ENCODE data around the gene AGK.

Gene AGK

DNA sequence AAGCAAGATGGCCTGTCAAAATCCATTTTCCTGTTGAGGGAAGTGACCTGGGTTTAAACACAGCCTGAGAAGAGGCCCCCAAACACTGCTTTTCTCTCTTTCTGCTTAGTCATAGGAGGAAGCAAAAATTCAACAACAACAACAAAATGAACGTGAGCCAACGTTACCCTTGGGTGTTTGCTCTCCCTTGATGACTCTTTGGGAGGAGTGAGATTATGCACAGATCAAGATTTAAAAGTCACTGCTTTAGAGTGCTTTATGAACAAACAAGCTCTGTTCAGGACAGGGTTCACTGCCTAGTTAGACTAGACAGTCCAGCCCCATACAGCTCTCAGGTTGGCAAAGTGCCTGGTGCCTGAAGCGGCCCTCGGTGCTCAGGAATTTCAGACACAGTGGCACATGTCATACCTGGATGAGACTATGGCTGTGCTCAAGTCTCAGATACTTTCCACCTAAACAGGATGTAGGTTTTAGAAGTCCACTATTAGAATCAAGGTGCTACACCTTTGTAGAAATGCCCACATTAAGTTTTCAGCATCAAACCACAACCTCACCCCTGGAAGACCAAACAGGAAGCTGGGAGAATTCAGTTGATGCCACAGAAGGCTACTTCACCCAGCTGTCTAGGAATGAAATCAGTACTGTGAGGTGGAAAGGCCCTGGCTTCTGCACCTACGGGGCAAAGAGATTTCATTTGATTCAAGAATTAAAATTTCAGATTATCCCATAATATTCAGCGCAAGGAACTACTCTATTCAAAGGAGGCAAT, 112.1 kb downstream of the AGK start:
- Histone ChIP-seq H3K27ac (ENCODE audit: low read depth, low read length) (no peak overlapping the region), H3K36me3 (ENCODE audit: control insufficient read depth, insufficient read depth, low read length) (peaks cover 67% of the 10 kb centered on the region)

DNA sequence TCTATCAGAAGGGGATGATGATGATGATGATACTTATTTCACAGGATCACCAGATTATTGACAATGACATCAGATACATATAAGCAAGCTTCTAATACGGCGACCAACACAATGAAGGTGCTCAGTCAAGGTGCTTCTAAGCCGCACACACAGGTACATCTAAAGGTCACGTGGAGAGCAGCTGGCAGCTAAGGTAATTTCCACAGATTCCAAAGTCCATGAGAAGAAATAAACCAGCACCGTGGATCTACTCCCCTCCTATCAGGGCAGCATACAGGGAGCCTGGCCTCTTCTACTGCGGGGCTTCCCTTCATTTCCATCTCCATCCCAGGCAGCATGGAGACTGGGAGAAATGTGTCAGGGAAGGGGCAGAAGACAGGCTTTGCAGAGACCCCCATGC, 113.2 kb downstream of the AGK start:
- Histone ChIP-seq H3K9me3 (ENCODE audit: control insufficient read depth, insufficient read depth, low read length) (no peaks in the 10 kb centered on the region), H3K9ac (ENCODE audit: low read depth, low read length) (no peak overlapping the region), H3K4me3 (ENCODE audit: low read depth, low read length) (no peak overlapping the region), H3K36me3 (ENCODE audit: control insufficient read depth, insufficient read depth, low read length) (peaks cover 57% of the 10 kb centered on the region), H3K27ac (ENCODE audit: low read depth, low read length) (no peak overlapping the region), H3K27me3 (ENCODE audit: control insufficient read depth, insufficient read depth, low read length) (no peaks in the 10 kb centered on the region), H3K4me1 (ENCODE audit: control insufficient read depth, insufficient read depth, low read length) (no peaks in the 10 kb centered on the region)

More for the DNA sequence above, 112.1 kb downstream of the AGK start:
- Histone ChIP-seq H3K9ac (ENCODE audit: low read depth, low read length) (no peak overlapping the region), H3K4me1 (ENCODE audit: control insufficient read depth, insufficient read depth, low read length) (no peaks in the 10 kb centered on the region), H3K27me3 (ENCODE audit: control insufficient read depth, insufficient read depth, low read length) (no peaks in the 10 kb centered on the region), H3K9me3 (ENCODE audit: control insufficient read depth, insufficient read depth, low read length) (no peaks in the 10 kb centered on the region), H3K4me3 (ENCODE audit: low read depth, low read length) (no peak overlapping the region)

DNA sequence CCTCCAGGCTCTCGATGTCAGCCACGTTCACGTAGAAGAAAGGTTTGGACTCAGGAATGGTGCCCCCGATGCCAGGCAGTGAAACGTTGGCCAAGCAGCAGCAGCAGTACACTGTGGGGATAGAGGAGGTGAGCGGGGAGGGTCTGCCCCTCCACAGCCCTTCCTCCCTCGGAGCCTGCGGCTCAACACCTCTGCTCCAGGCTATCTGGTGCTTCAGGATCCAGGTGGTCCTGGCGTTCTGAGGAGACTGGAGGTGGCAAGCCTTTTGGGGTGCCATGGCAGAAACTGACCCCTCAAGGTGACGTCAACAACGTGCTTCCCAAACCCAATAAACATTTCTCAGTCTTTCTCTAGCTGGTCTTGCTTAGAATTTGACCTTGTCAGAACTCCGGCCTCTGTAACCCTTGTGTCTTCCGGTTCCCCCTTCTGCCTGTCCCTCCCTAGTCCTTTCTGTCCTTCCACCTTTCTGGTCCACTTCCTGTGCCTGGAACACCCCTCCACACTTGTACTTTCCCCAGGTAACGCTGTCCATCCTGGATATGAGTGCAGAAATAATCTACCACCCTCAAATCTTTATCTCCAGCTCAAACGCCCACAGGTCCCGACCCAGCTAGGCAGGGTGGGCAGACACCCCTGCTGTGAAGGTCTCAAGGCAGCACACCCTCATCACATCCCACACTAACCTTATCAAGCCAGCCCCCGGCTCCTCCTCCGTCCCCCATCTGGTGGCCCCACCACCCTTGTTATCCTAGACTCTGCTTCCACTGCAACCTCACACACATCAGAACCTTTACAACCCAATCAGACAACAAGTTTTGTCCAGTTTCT, 114.2 kb downstream of the AGK start:
- Histone ChIP-seq H3K36me3 (ENCODE audit: control insufficient read depth, insufficient read depth, low read length) (peaks cover 51% of the 10 kb centered on the region), H3K27ac (ENCODE audit: low read depth, low read length) (no peak overlapping the region), H3K4me3 (ENCODE audit: low read depth, low read length) (no peak overlapping the region)

DNA sequence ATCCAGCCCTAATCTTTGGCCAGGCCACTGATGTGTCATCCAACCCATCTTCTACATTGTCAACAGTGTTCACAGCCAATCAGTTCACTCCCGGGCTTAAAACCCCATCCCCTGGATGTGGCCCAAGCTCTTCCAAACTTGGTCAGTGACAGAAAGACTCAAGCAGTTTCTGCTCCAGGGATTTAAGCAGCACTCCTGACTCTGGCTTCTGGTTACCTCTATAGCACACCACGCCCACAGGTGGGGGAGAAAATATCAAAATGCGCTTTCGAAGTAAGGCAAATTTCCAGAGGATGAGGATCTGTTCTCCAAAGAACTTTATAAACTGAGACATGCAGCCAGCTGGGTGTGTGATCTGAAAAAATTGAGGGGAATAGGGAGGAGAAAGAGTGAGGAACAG, 114.9 kb downstream of the AGK start:
- Histone ChIP-seq H3K9ac (ENCODE audit: low read depth, low read length) (no peak overlapping the region), H3K27ac (ENCODE audit: low read depth, low read length) (no peak overlapping the region), H3K4me3 (ENCODE audit: low read depth, low read length) (no peak overlapping the region), H3K36me3 (ENCODE audit: control insufficient read depth, insufficient read depth, low read length) (peaks cover 47% of the 10 kb centered on the region), H3K27me3 (ENCODE audit: control insufficient read depth, insufficient read depth, low read length) (no peaks in the 10 kb centered on the region), H3K9me3 (ENCODE audit: control insufficient read depth, insufficient read depth, low read length) (no peaks in the 10 kb centered on the region), H3K4me1 (ENCODE audit: control insufficient read depth, insufficient read depth, low read length) (no peaks in the 10 kb centered on the region)

More for the DNA sequence above, 114.2 kb downstream of the AGK start:
- Histone ChIP-seq H3K9ac (ENCODE audit: low read depth, low read length) (no peak overlapping the region), H3K27me3 (ENCODE audit: control insufficient read depth, insufficient read depth, low read length) (no peaks in the 10 kb centered on the region), H3K9me3 (ENCODE audit: control insufficient read depth, insufficient read depth, low read length) (no peaks in the 10 kb centered on the region), H3K4me1 (ENCODE audit: control insufficient read depth, insufficient read depth, low read length) (no peaks in the 10 kb centered on the region)

DNA sequence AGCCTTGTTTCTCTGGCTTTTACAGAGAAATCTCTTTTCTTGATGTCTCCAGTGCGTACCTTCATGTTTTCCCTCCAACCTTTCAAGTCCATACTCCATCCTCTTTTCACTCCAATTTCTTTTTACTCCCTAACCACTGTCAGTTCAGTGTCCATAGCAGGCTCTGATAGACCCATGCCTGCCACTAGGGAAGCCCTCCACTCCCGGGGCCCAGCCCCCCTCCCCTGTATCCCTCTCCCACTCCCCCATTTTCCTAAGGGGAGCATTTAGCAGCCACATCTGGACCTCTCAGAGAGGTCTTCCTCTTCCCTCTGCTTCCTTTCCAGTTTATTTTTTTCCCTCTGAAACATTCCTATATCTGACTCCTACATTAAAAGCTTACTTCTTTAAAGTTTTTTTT, 117.6 kb downstream of the AGK start:
- Histone ChIP-seq H3K9me3 (ENCODE audit: control insufficient read depth, insufficient read depth, low read length) (no peaks in the 10 kb centered on the region), H3K4me3 (ENCODE audit: low read depth, low read length) (no peak overlapping the region), H3K4me1 (ENCODE audit: control insufficient read depth, insufficient read depth, low read length) (no peaks in the 10 kb centered on the region), H3K36me3 (ENCODE audit: control insufficient read depth, insufficient read depth, low read length) (peaks cover 35% of the 10 kb centered on the region), H3K27me3 (ENCODE audit: control insufficient read depth, insufficient read depth, low read length) (no peaks in the 10 kb centered on the region), H3K9ac (ENCODE audit: low read depth, low read length) (no peak overlapping the region), H3K27ac (ENCODE audit: low read depth, low read length) (no peak overlapping the region)

DNA sequence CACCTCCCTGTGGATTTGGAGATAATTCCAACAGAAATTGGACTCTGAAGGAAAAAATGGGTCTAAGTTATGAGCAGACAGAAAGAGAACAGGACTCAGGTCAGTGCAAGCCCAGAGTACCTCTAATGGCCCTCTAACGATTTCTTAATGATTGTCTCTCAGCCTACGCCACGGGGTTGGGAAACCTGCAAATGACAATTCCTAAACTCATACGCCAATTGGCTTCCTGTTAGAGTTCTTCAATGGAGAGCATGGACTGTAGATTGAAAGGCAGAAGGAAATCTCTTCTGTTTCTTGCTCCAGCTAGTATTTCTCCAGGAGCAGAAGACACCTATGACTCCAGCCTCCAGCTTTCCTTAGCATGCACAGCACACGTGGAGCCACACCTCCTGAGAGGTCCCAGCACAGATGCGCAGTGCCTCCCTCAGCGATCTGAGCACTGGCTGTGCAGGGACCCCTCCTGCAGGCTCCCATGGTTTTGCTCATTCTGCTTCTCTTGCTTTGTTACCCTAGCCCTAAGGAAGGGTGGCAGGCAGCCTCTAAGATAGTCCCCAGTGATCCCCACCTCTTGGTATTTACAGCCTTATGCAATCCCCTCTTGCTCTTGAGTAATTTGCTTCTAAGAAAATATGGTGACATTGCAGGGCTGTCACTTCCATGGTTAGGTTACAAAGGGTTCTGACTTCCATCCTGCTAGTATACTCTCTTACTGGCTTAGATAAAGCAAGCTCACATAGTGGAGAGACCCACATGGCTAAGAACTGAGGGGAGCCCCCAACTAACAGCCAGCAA, 120.7 kb downstream of the AGK start:
- no peak overlapping the region for H3K27ac ChIP-seq (ENCODE audit: low read depth, low read length)

DNA sequence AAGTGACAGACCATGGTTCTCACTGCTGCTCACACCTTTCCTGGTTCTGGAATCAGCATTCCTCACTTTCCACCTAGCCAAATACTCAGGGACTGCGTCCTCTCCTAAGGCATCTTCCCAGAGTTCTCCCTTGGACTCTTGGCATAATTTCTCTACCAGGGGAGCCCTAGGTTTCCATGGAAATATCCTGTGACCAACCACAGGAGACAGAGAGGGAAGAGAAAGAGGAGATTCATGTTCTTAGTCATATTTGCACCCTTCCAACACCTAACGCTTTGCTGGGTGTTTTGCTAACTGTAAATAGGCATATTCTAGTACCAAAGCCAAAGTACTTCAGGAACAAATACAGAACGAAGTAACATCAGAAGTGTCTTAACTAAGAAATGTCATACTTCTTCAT, 122.1 kb downstream of the AGK start:
- peaks cover 13% of the 10 kb centered on the region for H3K36me3 ChIP-seq (ENCODE audit: control insufficient read depth, insufficient read depth, low read length)
- H3K4me3 ChIP-seq (ENCODE audit: low read depth, low read length) = no peak overlapping the region
- peak overlapping the region; percentile 89 for H3K27ac ChIP-seq (ENCODE audit: low read depth, low read length)
- no peaks in the 10 kb centered on the region for H3K9me3 ChIP-seq (ENCODE audit: control insufficient read depth, insufficient read depth, low read length)
- H3K4me1 ChIP-seq (ENCODE audit: control insufficient read depth, insufficient read depth, low read length) = peaks cover 7% of the 10 kb centered on the region; the same call in 1 of the 2 replicates
- no peak overlapping the region for H3K9ac ChIP-seq (ENCODE audit: low read depth, low read length)
- no peaks in the 10 kb centered on the region for H3K27me3 ChIP-seq (ENCODE audit: control insufficient read depth, insufficient read depth, low read length)

More for the DNA sequence above, 120.7 kb downstream of the AGK start:
- Histone ChIP-seq H3K4me3 (ENCODE audit: low read depth, low read length) (no peak overlapping the region), H3K9ac (ENCODE audit: low read depth, low read length) (no peak overlapping the region), H3K27me3 (ENCODE audit: control insufficient read depth, insufficient read depth, low read length) (no peaks in the 10 kb centered on the region), H3K9me3 (ENCODE audit: control insufficient read depth, insufficient read depth, low read length) (no peaks in the 10 kb centered on the region), H3K36me3 (ENCODE audit: control insufficient read depth, insufficient read depth, low read length) (peaks cover 13% of the 10 kb centered on the region), H3K4me1 (ENCODE audit: control insufficient read depth, insufficient read depth, low read length) (peaks cover 7% of the 10 kb centered on the region; the same call in 1 of the 2 replicates)

DNA sequence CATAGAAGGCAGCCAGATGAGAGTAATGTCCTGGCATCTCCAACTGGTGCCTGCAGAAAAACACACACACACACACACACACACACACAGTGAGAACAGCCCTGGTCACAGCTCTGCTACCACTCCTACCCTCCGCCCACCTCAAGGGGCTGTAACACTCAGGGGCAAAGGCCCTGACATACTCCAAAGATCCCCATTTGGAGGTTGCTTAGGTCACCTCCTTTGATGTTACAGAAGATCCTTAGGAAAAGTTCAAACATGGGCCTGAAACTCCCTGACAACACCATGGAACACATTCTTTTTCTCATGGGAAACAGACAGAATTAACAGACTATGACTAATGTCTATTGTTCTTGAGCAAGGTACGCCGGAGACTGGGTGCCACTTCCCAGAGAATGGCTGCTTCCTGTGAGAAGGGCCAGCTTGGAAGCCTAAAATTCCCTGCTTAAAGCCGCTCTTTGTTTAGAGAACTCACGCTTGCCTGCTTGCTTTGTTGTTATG, 123.0 kb downstream of the AGK start:
- Histone ChIP-seq H3K4me1 (ENCODE audit: control insufficient read depth, insufficient read depth, low read length) (peaks cover 7% of the 10 kb centered on the region; the same call in 1 of the 2 replicates), H3K36me3 (ENCODE audit: control insufficient read depth, insufficient read depth, low read length) (peaks cover 13% of the 10 kb centered on the region), H3K4me3 (ENCODE audit: low read depth, low read length) (no peak overlapping the region), H3K27me3 (ENCODE audit: control insufficient read depth, insufficient read depth, low read length) (no peaks in the 10 kb centered on the region), H3K9me3 (ENCODE audit: control insufficient read depth, insufficient read depth, low read length) (no peaks in the 10 kb centered on the region), H3K9ac (ENCODE audit: low read depth, low read length) (no peak overlapping the region), H3K27ac (ENCODE audit: low read depth, low read length) (peak overlapping the region; percentile 89)

DNA sequence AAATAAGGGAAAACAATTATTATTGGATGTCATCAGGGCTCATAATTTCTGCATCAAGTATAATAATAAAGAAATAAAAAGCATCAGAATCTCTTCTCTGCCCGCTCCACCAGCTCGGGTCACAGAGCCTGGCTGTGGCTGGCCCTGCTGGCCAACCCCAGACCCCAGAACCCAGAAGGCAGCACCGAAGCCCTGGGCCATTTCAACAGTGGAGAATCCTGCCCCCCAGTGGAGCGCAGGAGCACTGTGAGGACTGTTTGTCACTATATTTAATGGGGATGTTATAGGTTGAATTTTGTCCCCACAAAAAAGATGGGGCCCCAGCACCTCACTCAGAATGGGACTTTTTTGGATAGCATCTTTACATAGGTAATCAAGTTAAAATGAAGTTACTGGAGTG, 123.5 kb downstream of the AGK start:
- H3K27me3 ChIP-seq (ENCODE audit: control insufficient read depth, insufficient read depth, low read length) = no peaks in the 10 kb centered on the region
- H3K36me3 ChIP-seq (ENCODE audit: control insufficient read depth, insufficient read depth, low read length) = peaks cover 14% of the 10 kb centered on the region
- H3K4me3 ChIP-seq (ENCODE audit: low read depth, low read length) = no peak overlapping the region
- H3K9ac ChIP-seq (ENCODE audit: low read depth, low read length) = no peak overlapping the region
- no peaks in the 10 kb centered on the region for H3K9me3 ChIP-seq (ENCODE audit: control insufficient read depth, insufficient read depth, low read length)
- H3K4me1 ChIP-seq (ENCODE audit: control insufficient read depth, insufficient read depth, low read length) = peaks cover 7% of the 10 kb centered on the region; the same call in 1 of the 2 replicates
- H3K27ac ChIP-seq (ENCODE audit: low read depth, low read length) = peak overlapping the region; percentile 89

DNA sequence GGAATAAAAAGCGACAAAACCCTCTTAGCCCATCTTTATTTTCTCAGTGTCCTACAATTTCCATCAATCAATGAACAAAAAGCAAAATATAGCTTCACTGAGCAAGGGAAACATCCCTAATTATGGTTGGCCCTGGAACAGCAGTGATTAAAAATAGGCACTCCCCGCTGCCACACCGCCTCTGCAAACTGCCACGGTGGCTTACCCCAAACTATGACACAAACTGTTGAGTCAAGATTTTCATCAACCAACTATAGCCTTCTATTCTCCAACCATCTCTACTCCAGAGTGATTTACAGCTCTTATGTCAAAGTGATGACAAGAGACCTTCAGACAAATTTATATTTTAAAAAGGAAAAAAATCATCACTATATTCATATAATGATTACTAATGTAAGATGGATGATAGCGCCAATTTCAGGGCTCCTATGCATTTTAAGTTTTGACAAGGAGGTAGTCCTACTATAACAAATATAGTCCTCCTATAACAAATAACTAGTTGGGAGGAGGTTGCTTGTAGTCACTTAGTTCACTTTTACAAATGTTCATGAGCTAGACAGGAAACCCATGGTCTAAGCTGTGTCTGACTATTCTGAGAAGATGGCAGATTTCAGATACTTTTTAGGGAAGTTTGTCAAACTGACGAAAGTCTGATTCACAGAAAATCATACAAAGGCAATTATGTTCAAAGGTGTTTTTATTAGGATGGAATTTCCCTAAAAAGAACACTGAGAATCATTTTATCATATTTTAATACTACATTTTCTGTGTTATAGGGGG, 124.4 kb downstream of the AGK start:
- H3K9me3 ChIP-seq (ENCODE audit: control insufficient read depth, insufficient read depth, low read length) = no peaks in the 10 kb centered on the region

More for the DNA sequence above, 124.4 kb downstream of the AGK start:
- Histone ChIP-seq H3K4me3 (ENCODE audit: low read depth, low read length) (no peak overlapping the region), H3K4me1 (ENCODE audit: control insufficient read depth, insufficient read depth, low read length) (peaks cover 7% of the 10 kb centered on the region; the same call in 1 of the 2 replicates), H3K27ac (ENCODE audit: low read depth, low read length) (peak overlapping the region; percentile 89), H3K9ac (ENCODE audit: low read depth, low read length) (no peak overlapping the region), H3K27me3 (ENCODE audit: control insufficient read depth, insufficient read depth, low read length) (no peaks in the 10 kb centered on the region), H3K36me3 (ENCODE audit: control insufficient read depth, insufficient read depth, low read length) (peaks cover 19% of the 10 kb centered on the region)

Measured in HUES48 (cell line).